Upper lobe of right lung (tissue), 1 donor: ENCODE measurements around the gene DLG2. TPM values are rescaled to one million over a fixed set of nuclear protein-coding genes. Genes with fewer than 3 reads are reported as not detected.

Experiments used
- ATAC-seq: fragments of 200-7000 bp; cut with Tn5 transposase; one replicate; pipeline ENCODE4 v1.9.1; 2020; ENCODE audit warnings: mild to moderate bottlenecking, moderate library complexity
- DNase-seq: peaks from one replicate; pipeline ENCODE4 v3.0.0-alpha.2; 2020
- H3K27ac ChIP-seq: fragments of 200-600 bp; one replicate; pipeline ENCODE4 v1.8.0; 2022
- H3K27me3 ChIP-seq: fragments of 200-600 bp; one replicate; pipeline ENCODE4 v1.8.0; 2022; ENCODE audit warnings: mild to moderate bottlenecking
- H3K36me3 ChIP-seq: fragments of 200-600 bp; one replicate; pipeline ENCODE4 v1.8.0; 2022
- H3K4me1 ChIP-seq: fragments of 200-600 bp; one replicate; pipeline ENCODE4 v1.8.0; 2022
- H3K4me3 ChIP-seq: fragments of 200-600 bp; one replicate; pipeline ENCODE4 v1.8.0; 2022; ENCODE audit warnings: mild to moderate bottlenecking
- H3K9me3 ChIP-seq: fragments of 200-600 bp; one replicate; pipeline ENCODE4 v1.8.0; 2022
- intact Hi-C: fragments of 100-400 bp; cut with DNase I; formaldehyde crosslinking; loops from one replicate; pipeline ENCODE4 v1.11.0; 2022
- total RNA-seq: library from RNA; stranded (reverse); fragmentation: NEBNext Ultra II Directional; extraction: Animal tissue kit (Norgen Biotek cat#: 25700); gene quantifications from one replicate; pipeline ENCODE4 v1.2.1, GENCODE V29; 2021
- TF ChIP-seq, protein P1 (sequence below): fragments of 200-600 bp; IDR thresholded peaks from one replicate; pipeline ENCODE4 v1.8.0; 2022; ENCODE audit warnings: antibody characterized with exemption
- donor health status: DM: no; HTN: yes; CAD: no; lungs with severe emphysema.

The DLG2 gene
- total RNA-seq, 1 donor from 2014 or later, result 9.7 TPM

DNA sequence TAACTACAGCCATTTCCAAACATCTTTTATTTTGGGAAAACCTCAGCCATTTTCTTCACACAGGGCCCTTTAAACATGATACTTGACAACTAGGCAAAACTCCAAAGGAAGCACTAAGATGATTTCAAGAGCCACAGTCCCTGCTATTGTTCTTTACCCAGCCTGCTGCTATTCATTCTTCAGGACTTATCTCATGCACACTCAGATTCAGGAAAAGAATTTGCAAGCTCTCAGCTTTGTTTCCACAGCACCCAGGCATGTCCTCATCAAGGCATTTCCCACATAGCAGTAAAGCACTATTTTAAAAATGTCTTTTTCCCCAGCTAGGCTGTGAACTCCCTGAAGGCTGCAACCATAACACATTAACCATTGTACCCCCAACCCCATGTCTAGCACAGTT is 1731.6 kb downstream of the DLG2 start:
- DNase-seq (no peak), ATAC-seq (no peak)
- Histone ChIP-seq H3K36me3 (no peaks in the 10 kb centered on the region), H3K4me3 (no peak overlapping the region), H3K27ac (no peak overlapping the region), H3K27me3 (no peaks in the 10 kb centered on the region), H3K9me3 (no peaks in the 10 kb centered on the region), H3K4me1 (no peaks in the 10 kb centered on the region)
- intact Hi-C loops, result no loop called here
- TF ChIP-seq, protein P1, sequence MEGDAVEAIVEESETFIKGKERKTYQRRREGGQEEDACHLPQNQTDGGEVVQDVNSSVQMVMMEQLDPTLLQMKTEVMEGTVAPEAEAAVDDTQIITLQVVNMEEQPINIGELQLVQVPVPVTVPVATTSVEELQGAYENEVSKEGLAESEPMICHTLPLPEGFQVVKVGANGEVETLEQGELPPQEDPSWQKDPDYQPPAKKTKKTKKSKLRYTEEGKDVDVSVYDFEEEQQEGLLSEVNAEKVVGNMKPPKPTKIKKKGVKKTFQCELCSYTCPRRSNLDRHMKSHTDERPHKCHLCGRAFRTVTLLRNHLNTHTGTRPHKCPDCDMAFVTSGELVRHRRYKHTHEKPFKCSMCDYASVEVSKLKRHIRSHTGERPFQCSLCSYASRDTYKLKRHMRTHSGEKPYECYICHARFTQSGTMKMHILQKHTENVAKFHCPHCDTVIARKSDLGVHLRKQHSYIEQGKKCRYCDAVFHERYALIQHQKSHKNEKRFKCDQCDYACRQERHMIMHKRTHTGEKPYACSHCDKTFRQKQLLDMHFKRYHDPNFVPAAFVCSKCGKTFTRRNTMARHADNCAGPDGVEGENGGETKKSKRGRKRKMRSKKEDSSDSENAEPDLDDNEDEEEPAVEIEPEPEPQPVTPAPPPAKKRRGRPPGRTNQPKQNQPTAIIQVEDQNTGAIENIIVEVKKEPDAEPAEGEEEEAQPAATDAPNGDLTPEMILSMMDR, result no peak

GRCh38 chr11:83881428-83881827 is 1745.7 kb downstream of the DLG2 start:
- no peak overlapping the region for H3K4me3 ChIP-seq
- no peak for ATAC-seq
- TF ChIP-seq, protein P1, result no peak
- DNase-seq, result no peak
- H3K36me3 ChIP-seq, result no peaks in the 10 kb centered on the region
- no peaks in the 10 kb centered on the region for H3K27me3 ChIP-seq
- no peaks in the 10 kb centered on the region for H3K4me1 ChIP-seq
- H3K27ac ChIP-seq, result no peak overlapping the region
- intact Hi-C loops, result no loop called here
- H3K9me3 ChIP-seq, result no peaks in the 10 kb centered on the region

DNA sequence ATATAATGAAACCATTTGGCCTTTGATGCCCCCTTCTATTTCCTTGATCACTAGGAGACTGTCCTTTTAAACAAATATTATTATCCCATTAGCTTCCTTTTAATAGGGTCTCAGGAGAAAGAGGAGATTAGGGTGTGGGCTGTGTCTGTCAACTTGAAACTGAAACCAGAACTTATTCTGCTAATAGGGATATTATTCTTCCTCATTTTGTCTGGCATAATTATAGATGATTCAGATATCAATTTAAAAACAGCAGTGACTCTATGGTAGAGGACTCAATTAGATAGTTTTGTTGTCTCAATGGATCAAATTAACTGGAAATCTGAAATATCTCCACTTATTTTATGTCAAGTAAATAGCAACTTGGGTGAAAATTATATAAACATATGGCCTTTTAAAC is 1756.1 kb downstream of the DLG2 start:
- no peaks in the 10 kb centered on the region for H3K36me3 ChIP-seq
- no peak overlapping the region for H3K4me3 ChIP-seq
- H3K27me3 ChIP-seq, result no peaks in the 10 kb centered on the region
- H3K9me3 ChIP-seq, result no peaks in the 10 kb centered on the region
- H3K27ac ChIP-seq, result no peak overlapping the region
- TF ChIP-seq, protein P1, result no peak
- DNase-seq, result no peak
- H3K4me1 ChIP-seq, result no peaks in the 10 kb centered on the region
- intact Hi-C loops, result no loop called here
- ATAC-seq, result peak; percentile 51

- DNase-seq, result no peak
- intact Hi-C loops, result no loop called here
- no peaks in the 10 kb centered on the region for H3K27me3 ChIP-seq
- no peaks in the 10 kb centered on the region for H3K9me3 ChIP-seq
- ATAC-seq, result no peak
- no peak overlapping the region for H3K4me3 ChIP-seq
- H3K27ac ChIP-seq, result no peak overlapping the region
- TF ChIP-seq, protein P1, result no peak
- H3K4me1 ChIP-seq, result no peaks in the 10 kb centered on the region
- no peaks in the 10 kb centered on the region for H3K36me3 ChIP-seq
These were observed 1760.5 kb downstream of the DLG2 start for GRCh38 chr11:83866655-83867054.

DNA sequence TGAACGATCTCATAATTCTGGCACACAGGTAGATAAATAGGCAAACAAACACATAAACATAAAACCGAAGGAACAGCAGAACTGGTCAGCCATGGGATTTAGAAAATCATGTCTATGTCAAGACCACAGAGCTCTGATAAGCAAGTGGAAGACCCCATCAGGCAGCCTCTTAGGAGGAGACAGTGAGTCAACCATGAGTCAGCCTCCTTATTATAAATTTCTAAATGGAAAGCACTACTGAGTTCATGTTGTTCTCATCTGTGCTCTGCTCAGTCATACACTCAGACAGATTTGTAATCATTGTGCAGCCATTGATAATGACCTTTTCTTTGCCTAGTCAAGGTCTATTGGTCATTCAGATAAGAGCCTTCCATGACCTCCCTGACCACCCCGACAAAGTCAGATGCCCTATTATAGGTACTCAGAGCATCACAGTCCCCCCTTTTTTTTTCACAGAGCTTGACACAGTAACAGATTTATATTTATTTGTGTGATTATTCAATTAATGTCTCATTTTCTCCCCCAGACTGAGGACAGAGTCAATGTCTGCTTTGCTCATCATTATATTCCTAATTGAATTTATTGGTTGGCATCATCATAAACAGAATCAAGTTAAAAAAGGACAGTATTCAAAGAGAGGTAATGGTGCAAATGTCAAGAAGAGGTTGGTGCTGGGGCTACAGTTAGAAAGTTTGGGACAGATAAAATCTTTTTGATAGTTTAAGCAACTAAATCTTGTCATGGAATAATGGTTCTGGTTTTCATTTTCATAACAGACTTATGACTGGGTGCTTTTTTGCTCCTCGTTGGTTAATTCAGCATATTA is 1761.3 kb downstream of the DLG2 start:
- Histone ChIP-seq H3K36me3 (no peaks in the 10 kb centered on the region), H3K4me1 (no peaks in the 10 kb centered on the region), H3K27me3 (no peaks in the 10 kb centered on the region), H3K4me3 (no peak overlapping the region), H3K27ac (no peak overlapping the region), H3K9me3 (no peaks in the 10 kb centered on the region)
- TF ChIP-seq, protein P1, result no peak
- intact Hi-C loops, result no loop called here
- DNase-seq, result no peak
- no peak for ATAC-seq
